HL-60 (cell line): ENCODE results near the gene TOMM20.
"Not testable (repeated sequence)": the region's sequence is repeated elsewhere in the genome, so short reads cannot be mapped to it uniquely, and the experiment has no call there.

Experiments
- DNase-seq, 2 experiments: peaks; one replicate each; pipeline ENCODE4 v3.0.0-alpha.2; 2010 to 2020; ENCODE audit warnings: low read depth in 1 of 2, low spot score in 1 of 2
- H3K27ac ChIP-seq: fragments of 250-450 bp; sonication (Bioruptor Pico); replicated peaks from 2 replicates; pipeline ENCODE4 v1.5.1; 2020; ENCODE audit warnings: mild to moderate bottlenecking, moderate library complexity
- H3K27me3 ChIP-seq: fragments of 250-450 bp; sonication (Bioruptor Pico); 2 replicates; pipeline ENCODE4 v1.5.1; 2021; ENCODE audit warnings: mild to moderate bottlenecking, moderate library complexity; ENCODE audit not compliant: insufficient read depth, poor library complexity, severe bottlenecking
- H3K4me3 ChIP-seq: replicated peaks from 2 replicates; pipeline ENCODE4 v1.5.1; 2011; ENCODE audit warnings: mild to moderate bottlenecking, control low read depth, low read length; ENCODE audit not compliant: insufficient read depth
- GABPA ChIP-seq: IDR thresholded peaks from 2 replicates; pipeline ENCODE4 v1.6.1; 2012; ENCODE audit warnings: low read depth
- POLR2AphosphoS5 ChIP-seq: IDR thresholded peaks from 2 replicates; pipeline ENCODE4 v1.6.1; 2012; ENCODE audit warnings: low read depth
- SPI1 ChIP-seq: IDR thresholded peaks from 2 replicates; pipeline ENCODE4 v1.6.1; 2012; ENCODE audit warnings: low read depth, mild to moderate bottlenecking, borderline replicate concordance
- TF ChIP-seq, protein P1 (sequence below): IDR thresholded peaks from 2 replicates; pipeline ENCODE4 v1.6.1; 2012; ENCODE audit warnings: low read depth; ENCODE audit not compliant: insufficient replicate concordance
- TF ChIP-seq, protein P2 (sequence below): IDR thresholded peaks from one replicate; pipeline ENCODE4 v1.5.1; 2011; ENCODE audit warnings: low read length, control low read depth, inconsistent platforms; ENCODE audit not compliant: insufficient read depth

Gene TOMM20

DNA sequence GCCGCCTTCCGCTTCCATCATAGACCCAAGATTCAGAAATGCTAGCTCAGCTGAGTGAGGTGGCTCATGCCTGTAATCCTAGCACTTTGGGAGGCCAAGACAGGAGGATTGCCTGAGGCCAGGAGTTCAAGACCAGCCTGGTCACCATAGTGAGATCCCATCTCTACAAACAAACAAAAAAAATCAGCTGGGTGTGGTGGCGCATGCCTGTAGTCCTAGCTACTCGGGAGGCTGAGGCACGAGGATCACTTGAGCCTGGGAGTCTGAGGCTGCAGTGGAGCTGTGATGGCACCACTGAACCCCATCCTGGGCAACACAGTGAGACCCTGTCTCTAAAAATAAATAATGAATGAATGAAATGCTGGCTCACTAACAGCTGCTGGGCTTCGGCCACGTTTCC is 39.7 kb downstream of the TOMM20 start:
- H3K27me3 ChIP-seq, result no peaks in the 10 kb centered on the region
- no peak overlapping the region for H3K4me3 ChIP-seq
- DNase-seq, result no peak
- H3K27ac ChIP-seq, result no peak overlapping the region
- TF ChIP-seq, protein P1, sequence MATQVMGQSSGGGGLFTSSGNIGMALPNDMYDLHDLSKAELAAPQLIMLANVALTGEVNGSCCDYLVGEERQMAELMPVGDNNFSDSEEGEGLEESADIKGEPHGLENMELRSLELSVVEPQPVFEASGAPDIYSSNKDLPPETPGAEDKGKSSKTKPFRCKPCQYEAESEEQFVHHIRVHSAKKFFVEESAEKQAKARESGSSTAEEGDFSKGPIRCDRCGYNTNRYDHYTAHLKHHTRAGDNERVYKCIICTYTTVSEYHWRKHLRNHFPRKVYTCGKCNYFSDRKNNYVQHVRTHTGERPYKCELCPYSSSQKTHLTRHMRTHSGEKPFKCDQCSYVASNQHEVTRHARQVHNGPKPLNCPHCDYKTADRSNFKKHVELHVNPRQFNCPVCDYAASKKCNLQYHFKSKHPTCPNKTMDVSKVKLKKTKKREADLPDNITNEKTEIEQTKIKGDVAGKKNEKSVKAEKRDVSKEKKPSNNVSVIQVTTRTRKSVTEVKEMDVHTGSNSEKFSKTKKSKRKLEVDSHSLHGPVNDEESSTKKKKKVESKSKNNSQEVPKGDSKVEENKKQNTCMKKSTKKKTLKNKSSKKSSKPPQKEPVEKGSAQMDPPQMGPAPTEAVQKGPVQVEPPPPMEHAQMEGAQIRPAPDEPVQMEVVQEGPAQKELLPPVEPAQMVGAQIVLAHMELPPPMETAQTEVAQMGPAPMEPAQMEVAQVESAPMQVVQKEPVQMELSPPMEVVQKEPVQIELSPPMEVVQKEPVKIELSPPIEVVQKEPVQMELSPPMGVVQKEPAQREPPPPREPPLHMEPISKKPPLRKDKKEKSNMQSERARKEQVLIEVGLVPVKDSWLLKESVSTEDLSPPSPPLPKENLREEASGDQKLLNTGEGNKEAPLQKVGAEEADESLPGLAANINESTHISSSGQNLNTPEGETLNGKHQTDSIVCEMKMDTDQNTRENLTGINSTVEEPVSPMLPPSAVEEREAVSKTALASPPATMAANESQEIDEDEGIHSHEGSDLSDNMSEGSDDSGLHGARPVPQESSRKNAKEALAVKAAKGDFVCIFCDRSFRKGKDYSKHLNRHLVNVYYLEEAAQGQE, result no peak
- TF ChIP-seq SPI1, result no peak
- no peak for TF ChIP-seq GABPA
- TF ChIP-seq, protein P2, sequence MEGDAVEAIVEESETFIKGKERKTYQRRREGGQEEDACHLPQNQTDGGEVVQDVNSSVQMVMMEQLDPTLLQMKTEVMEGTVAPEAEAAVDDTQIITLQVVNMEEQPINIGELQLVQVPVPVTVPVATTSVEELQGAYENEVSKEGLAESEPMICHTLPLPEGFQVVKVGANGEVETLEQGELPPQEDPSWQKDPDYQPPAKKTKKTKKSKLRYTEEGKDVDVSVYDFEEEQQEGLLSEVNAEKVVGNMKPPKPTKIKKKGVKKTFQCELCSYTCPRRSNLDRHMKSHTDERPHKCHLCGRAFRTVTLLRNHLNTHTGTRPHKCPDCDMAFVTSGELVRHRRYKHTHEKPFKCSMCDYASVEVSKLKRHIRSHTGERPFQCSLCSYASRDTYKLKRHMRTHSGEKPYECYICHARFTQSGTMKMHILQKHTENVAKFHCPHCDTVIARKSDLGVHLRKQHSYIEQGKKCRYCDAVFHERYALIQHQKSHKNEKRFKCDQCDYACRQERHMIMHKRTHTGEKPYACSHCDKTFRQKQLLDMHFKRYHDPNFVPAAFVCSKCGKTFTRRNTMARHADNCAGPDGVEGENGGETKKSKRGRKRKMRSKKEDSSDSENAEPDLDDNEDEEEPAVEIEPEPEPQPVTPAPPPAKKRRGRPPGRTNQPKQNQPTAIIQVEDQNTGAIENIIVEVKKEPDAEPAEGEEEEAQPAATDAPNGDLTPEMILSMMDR, result no peak
- no peak for TF ChIP-seq POLR2AphosphoS5

DNA sequence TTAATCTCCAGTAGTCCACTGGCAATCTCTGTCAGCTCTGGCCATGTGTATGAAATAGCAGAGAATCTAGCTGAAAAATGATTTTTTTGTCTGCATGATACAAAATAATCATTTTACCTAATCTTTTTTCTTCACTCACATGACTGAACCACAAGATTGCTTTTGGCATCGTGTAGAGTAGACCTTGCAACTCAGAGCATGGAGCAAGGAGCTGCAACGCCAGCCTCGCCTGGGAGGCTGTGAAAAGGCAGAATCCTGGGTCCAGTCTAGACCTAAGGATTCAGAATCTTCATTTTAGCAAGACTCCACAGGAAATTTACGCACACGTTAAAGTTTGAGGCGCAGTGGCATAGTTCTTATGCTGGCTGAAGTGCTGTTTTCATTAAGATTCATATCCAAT is 40.2 kb downstream of the TOMM20 start:
- no peak for TF ChIP-seq SPI1
- H3K4me3 ChIP-seq, result no peak overlapping the region
- no peak overlapping the region for H3K27ac ChIP-seq
- H3K27me3 ChIP-seq, result no peaks in the 10 kb centered on the region
- DNase-seq, result no peak

DNA sequence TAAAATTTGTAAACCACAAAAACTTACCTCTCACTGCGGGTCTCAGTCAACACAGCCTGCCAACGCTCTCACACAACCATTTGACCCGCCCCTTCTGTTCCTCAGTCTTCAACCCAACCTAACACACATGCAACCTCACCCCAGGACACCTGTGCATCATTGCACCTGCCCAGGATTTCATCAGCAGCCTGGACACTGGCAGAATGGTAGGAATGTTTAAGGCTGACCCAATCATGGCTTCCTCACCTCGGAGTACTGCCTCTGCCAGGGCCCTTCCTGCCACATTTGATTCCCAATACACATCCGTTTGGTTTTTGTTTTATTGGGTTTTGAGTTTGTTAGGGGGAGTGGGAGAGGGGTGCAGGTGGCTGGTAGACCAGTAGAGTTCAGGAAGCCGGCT is 40.7 kb downstream of the TOMM20 start:
- TF ChIP-seq POLR2AphosphoS5 (no peak), SPI1 (no peak)
- TF ChIP-seq, protein P2, result no peak
- TF ChIP-seq, protein P1, result no peak
- H3K27ac ChIP-seq, result no peak overlapping the region
- H3K4me3 ChIP-seq, result no peak overlapping the region
- no peaks in the 10 kb centered on the region for H3K27me3 ChIP-seq
- DNase-seq, result no peak

DNA sequence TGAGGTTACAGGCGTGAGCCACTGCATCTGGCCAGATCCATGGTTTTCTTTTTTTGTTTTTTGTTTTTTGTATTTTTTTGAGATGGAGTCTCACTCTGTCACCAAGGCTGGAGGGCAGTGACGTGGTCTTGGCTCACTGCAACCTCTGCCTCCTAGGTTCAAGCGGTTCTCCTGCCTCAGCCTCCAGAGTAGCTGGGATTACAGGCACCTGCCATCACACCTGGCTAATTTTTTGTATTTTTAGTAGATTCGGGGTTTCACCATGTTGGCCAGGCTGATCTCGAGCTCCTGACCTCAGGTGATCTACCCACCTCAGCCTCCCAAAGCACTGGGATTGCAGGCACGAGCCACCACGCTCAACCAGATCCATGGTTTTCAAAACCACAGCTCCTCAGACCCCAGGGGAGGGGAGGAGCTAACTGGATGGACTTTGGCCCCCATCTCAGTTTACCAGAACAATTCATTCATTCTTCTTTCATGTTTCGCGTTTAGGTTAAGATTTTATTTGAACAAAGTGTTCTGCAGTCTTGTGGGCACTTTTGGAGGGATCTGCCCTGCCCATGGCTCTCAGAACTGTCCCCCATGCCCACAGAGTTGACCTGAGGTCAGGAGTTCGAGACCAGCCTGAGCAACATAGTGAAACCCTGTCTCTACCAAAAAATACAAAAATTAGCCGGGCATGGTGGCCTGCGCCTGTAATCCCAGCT is 43.1 kb downstream of the TOMM20 start:
- not testable (repeated sequence) for H3K27me3 ChIP-seq, DNase-seq, H3K27ac ChIP-seq, H3K4me3 ChIP-seq

DNA sequence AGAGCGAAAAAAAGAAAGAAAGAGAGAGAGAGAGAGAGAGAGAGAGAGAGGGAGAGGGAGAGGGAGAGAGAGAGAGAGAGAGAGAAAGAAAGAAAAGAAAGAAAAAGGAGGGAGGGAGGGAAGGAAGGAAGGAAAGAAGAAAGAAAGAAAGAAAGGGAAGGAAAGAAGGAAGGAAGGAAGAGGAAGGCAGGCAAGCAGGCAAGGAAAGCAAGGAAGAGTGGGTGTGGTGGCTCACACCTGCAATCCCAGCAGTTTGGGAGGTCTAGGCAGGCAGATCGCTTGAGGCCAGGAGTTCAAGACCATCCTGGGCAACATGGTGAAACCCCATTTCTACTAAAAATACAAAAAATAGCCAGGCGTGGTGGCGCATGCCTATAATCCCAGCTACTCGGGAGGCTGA is 47.8 kb downstream of the TOMM20 start:
- H3K27me3 ChIP-seq, H3K4me3 ChIP-seq, H3K27ac ChIP-seq, DNase-seq: not testable (repeated sequence)

DNA sequence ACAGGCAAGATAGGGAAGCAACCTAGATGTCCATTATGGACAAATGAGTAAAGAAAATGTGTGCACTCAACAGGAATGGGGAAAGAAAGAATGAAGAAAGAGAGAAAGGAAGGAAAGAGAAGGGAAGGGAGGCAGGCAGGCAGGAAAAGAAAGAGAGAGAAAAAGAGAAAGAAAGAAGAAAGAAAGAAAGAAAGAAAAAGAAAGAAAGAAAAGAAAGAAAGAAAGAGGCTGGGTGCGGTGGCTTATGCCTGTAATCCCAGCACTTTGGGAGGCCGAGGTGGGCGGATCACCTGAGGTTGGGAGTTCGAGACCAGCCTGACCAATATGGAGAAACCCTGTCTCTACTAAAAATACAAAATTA is 48.4 kb downstream of the TOMM20 start:
- H3K27me3 ChIP-seq, H3K4me3 ChIP-seq, DNase-seq: not testable (repeated sequence)
- H3K27ac ChIP-seq, result peak overlapping the region; percentile 12; the same call in 1 of the 2 replicates
